Gastrocnemius medialis (tissue), 4 donors: Measurements from ENCODE around the gene MALRD1. TPM values are rescaled to one million over a fixed set of nuclear protein-coding genes. Genes with fewer than 3 reads are reported as not detected.

Source experiments
- ATAC-seq, 2 donors: fragments of 150-250 bp; one replicate each; pipeline ENCODE4 v1.9.1; 2016
- DNase-seq, 2 donors: peaks; one replicate each; pipeline ENCODE4 v3.0.0-alpha.2; 2019
- H3K27ac ChIP-seq, 4 donors: fragments of 200-600 bp; sonication (generic); 1 replicate in 1 of 4; 2 replicates in 3 of 4; pipeline ENCODE4 v1.5.1; 2016 to 2018; ENCODE audit warnings: mild to moderate bottlenecking in 2 of 4, moderate library complexity in 1 of 4
- H3K27me3 ChIP-seq, 3 donors: fragments of 200-600 bp; sonication (generic) in 2 of 3; 1 replicate in 1 of 3; 2 replicates in 2 of 3; pipeline versions ENCODE4 v1.5.1 to v1.6.0; 2016 to 2019; ENCODE audit warnings: mild to moderate bottlenecking in 1 of 3, moderate library complexity in 1 of 3
- H3K36me3 ChIP-seq, 2 donors: fragments of 200-600 bp; sonication (generic) in 1 of 2; one replicate each; pipeline ENCODE4 v1.5.1; 2017 to 2018
- H3K4me1 ChIP-seq, 2 donors: fragments of 200-600 bp; sonication (generic) in 1 of 2; one replicate each; pipeline ENCODE4 v1.5.1; 2016 to 2017; ENCODE audit warnings: mild to moderate bottlenecking in 2 of 2
- H3K4me3 ChIP-seq, 4 donors: fragments of 200-600 bp; sonication (generic) in 3 of 4; 1 replicate in 1 of 4; 2 replicates in 3 of 4; pipeline ENCODE4 v1.5.1; 2016 to 2019; ENCODE audit warnings: mild to moderate bottlenecking in 2 of 4
- H3K9me3 ChIP-seq, 3 donors: fragments of 200-600 bp; sonication (generic) in 2 of 3; 1 replicate in 1 of 3; 2 replicates in 2 of 3; pipeline ENCODE4 v1.5.1; 2016 to 2019
- CTCF ChIP-seq, 5 experiments: fragments of 450-650 bp in 3 of 5; fragments of 200-600 bp in 2 of 5; sonication (generic) in 2 of 5; IDR thresholded peaks in 4 of 5; conservative IDR thresholded peaks in 1 of 5; 1 replicate in 4 of 5; 2 replicates in 1 of 5; pipeline ENCODE4 v1.5.1; 2016 to 2019; ENCODE audit warnings: antibody characterized with exemption in 5 of 5, mild to moderate bottlenecking in 3 of 5, moderate library complexity in 3 of 5
- POLR2A ChIP-seq, 2 donors: fragments of 450-650 bp; IDR thresholded peaks; one replicate each; pipeline ENCODE4 v1.6.1; 2017; ENCODE audit warnings: antibody characterized with exemption in 2 of 2, mild to moderate bottlenecking in 2 of 2, moderate library complexity in 2 of 2
- in situ Hi-C, 4 donors: fragments of 200-750 bp; cut with MboI; loops; one replicate each; pipeline versions ENCODE4 v1.15.0 to v1.8.0; 2017; ENCODE audit warnings: low sequenced_read_pairs in 4 of 4
- intact Hi-C: fragments of 100-400 bp; cut with DNase I; formaldehyde crosslinking; loops from one replicate; pipeline ENCODE4 v1.15.1; 2023; ENCODE audit warnings: low total_unique reads
- total RNA-seq, 4 donors: library from RNA; depleted of rRNA; stranded (reverse); fragments of >200 nt; gene quantifications; one replicate each; pipeline versions ENCODE4 v1.1.0 to v1.2.3, GENCODE V29; 2016

MALRD1 gene
- total RNA-seq, 4 donors from 2014 or later = 0.75 TPM; not detected in 3

DNA sequence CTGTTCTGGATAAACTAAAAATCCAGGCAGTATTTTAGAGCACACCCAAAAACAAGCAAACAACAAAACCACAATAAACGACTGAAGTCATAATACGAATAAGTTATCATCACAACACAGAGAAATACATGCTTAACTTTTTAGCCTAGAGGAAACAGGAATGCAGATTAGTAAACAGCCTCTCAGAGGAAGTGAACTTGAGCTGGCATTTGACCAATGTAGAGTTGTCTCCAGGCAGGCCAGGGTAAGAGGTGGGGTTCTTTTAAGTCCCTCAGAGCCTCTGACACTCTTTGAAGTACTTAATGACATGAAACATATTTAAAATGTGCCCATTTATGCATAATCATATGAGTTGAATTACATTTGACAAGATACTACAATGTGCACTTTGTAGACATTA, 724.4 kb downstream of the MALRD1 start:
- Histone ChIP-seq H3K4me3 (no peak overlapping the region), H3K9me3 (no peaks in the 10 kb centered on the region), H3K27ac (no peak overlapping the region)

DNA sequence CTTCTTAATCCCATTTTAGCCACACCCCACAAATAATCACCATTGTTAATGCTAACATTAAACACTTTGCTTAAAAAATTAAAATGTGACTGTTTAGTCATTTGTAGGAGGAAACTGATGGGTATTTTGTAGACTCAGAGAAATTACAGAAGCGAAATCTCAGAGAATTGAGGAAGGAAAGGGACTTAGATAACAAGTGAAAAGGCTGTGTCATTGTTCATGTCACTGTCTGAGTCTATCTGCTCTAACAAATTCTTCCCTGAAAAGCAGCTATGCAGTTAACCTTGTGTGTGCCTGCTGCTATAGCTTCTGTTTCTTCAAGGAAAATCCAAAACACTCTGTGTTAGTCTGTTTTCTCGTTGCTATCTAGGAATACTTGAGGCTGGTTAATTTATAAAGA, 726.7 kb downstream of the MALRD1 start:
- intact Hi-C loops (no loop called here), in situ Hi-C loops (loop anchor here in 1 of 4 donors (25.0 kb wide), 1 partner anchor 363 kb away; no protein-coding TSS in a partner anchor)
- no peak overlapping the region for H3K27ac ChIP-seq
- H3K4me3 ChIP-seq = no peak overlapping the region
- H3K4me1 ChIP-seq = no peaks in the 10 kb centered on the region
- H3K9me3 ChIP-seq = no peaks in the 10 kb centered on the region
- H3K27me3 ChIP-seq = no peaks in the 10 kb centered on the region
- TF ChIP-seq CTCF (IDR thresholded peaks at IDR 0.05 in 4 of 5, conservative IDR thresholded peaks at IDR 0.05 in 1 of 5) (no peak), POLR2A (IDR thresholded peaks at IDR 0.05) (no peak)
- DNase-seq = no peak
- ATAC-seq = no peak
- H3K36me3 ChIP-seq = no peaks in the 10 kb centered on the region

More for the DNA sequence above, 724.4 kb downstream of the MALRD1 start:
- in situ Hi-C loops (no loop called here), intact Hi-C loops (no loop called here)
- DNase-seq (no peak), ATAC-seq (no peak)
- no peaks in the 10 kb centered on the region for H3K36me3 ChIP-seq
- TF ChIP-seq CTCF (IDR thresholded peaks at IDR 0.05 in 4 of 5, conservative IDR thresholded peaks at IDR 0.05 in 1 of 5) (no peak), POLR2A (IDR thresholded peaks at IDR 0.05) (no peak)
- no peaks in the 10 kb centered on the region for H3K4me1 ChIP-seq
- no peaks in the 10 kb centered on the region for H3K27me3 ChIP-seq

DNA sequence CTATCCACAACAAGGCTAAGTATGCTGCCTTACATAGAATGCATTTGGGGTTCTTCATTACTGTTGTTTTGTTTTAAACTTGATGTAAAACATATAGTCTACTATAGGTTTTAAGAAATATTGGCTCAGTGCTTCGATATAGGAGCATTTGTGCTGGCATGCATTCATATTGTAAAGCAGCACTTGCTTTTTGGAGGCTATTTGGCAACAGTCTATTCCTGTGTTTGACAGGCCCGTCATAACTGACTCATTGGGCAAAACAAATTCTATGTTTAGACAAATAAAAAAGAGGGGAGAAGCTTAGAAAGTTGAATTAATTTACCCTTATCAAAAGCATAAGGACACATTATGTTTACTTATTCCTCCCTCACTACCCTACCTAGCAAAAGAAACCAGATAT, 729.2 kb downstream of the MALRD1 start:
- Histone ChIP-seq H3K36me3 (no peaks in the 10 kb centered on the region), H3K4me3 (no peak overlapping the region), H3K27me3 (no peaks in the 10 kb centered on the region), H3K9me3 (no peaks in the 10 kb centered on the region), H3K4me1 (no peaks in the 10 kb centered on the region), H3K27ac (no peak overlapping the region)
- ATAC-seq = no peak
- no peak for DNase-seq
- in situ Hi-C loops = loop anchor here in 1 of 4 donors (25.0 kb wide), 1 partner anchor 366 kb away; no protein-coding TSS in a partner anchor
- TF ChIP-seq POLR2A (IDR thresholded peaks at IDR 0.05) (no peak), CTCF (IDR thresholded peaks at IDR 0.05 in 4 of 5, conservative IDR thresholded peaks at IDR 0.05 in 1 of 5) (no peak)
- intact Hi-C loops = no loop called here

GRCh38 chr10:19778996-19779395, 730.4 kb downstream of the MALRD1 start:
- H3K4me1 ChIP-seq = no peaks in the 10 kb centered on the region
- H3K9me3 ChIP-seq = no peaks in the 10 kb centered on the region
- in situ Hi-C loops = loop anchor here in 1 of 4 donors (25.0 kb wide), 1 partner anchor 367 kb away; no protein-coding TSS in a partner anchor
- intact Hi-C loops = no loop called here
- ATAC-seq = no peak
- no peak overlapping the region for H3K27ac ChIP-seq
- H3K27me3 ChIP-seq = no peaks in the 10 kb centered on the region
- no peak for TF ChIP-seq CTCF (IDR thresholded peaks at IDR 0.05 in 4 of 5, conservative IDR thresholded peaks at IDR 0.05 in 1 of 5)
- DNase-seq = no peak
- H3K36me3 ChIP-seq = no peaks in the 10 kb centered on the region
- H3K4me3 ChIP-seq = no peak overlapping the region
